Measurements from ENCODE around the gene CDSN.
"Not testable (repeated sequence)": the region's sequence is repeated elsewhere in the genome, so short reads cannot be mapped to it uniquely, and the experiment has no call there.

The CDSN gene

GRCh38 chr6:31120151-31120915 is at the start of gene CDSN:
Gene CDSN (minus strand): TSS chr6:31120446. CDS start chr6:31120419, 27 bp downstream.
- Histone ChIP-seq H3K9ac (ENCODE audit: low read depth in 1 of 2, low read length in 2 of 2) (no peak within 1 kb of the TSS), H3K4me3 (ENCODE audit: low read length in 2 of 2) (no peak within 1 kb of the TSS), H3K36me3 (ENCODE audit: control insufficient read depth in 2 of 2, insufficient read depth in 2 of 2, low read length in 2 of 2) (no peaks in the 10 kb centered on the region), H3K27ac (ENCODE audit: low read depth in 2 of 2, low read length in 2 of 2) (no peak within 1 kb of the TSS), H3K9me3 (ENCODE audit: control insufficient read depth in 2 of 2, low read length in 2 of 2) (no peaks in the 10 kb centered on the region), H3K4me1 (ENCODE audit: control insufficient read depth in 2 of 2, insufficient read depth in 2 of 2, low read length in 2 of 2) (peaks cover 1 to 8% of the 10 kb centered on the region in 2 donors), H3K27me3 (ENCODE audit: control insufficient read depth in 2 of 2, insufficient read depth in 2 of 2, low read length in 2 of 2) (peaks cover 0 to 3% of the 10 kb centered on the region in 2 donors)

GRCh38 chr6:31169123-31169857 is 49.0 kb upstream of the CDSN start:
- Histone ChIP-seq H3K9me3 (ENCODE audit: control insufficient read depth in 2 of 2, low read length in 2 of 2) (no peaks in the 10 kb centered on the region), H3K36me3 (ENCODE audit: control insufficient read depth in 2 of 2, insufficient read depth in 2 of 2, low read length in 2 of 2) (peaks cover 2 to 3% of the 10 kb centered on the region in 2 donors), H3K27me3 (ENCODE audit: control insufficient read depth in 2 of 2, insufficient read depth in 2 of 2, low read length in 2 of 2) (no peaks in the 10 kb centered on the region), H3K27ac (ENCODE audit: low read depth in 2 of 2, low read length in 2 of 2) (no peak overlapping the region), H3K4me3 (ENCODE audit: low read length in 2 of 2) (no peak overlapping the region), H3K4me1 (ENCODE audit: control insufficient read depth in 2 of 2, insufficient read depth in 2 of 2, low read length in 2 of 2) (no peaks in the 10 kb centered on the region), H3K9ac (ENCODE audit: low read depth in 1 of 2, low read length in 2 of 2) (no peak overlapping the region)

- Histone ChIP-seq H3K9ac (ENCODE audit: low read depth in 1 of 2, low read length in 2 of 2) (no peak overlapping the region), H3K27ac (ENCODE audit: low read depth in 2 of 2, low read length in 2 of 2) (no peak overlapping the region), H3K36me3 (ENCODE audit: control insufficient read depth in 2 of 2, insufficient read depth in 2 of 2, low read length in 2 of 2) (peaks cover 0 to 2% of the 10 kb centered on the region in 2 donors), H3K4me1 (ENCODE audit: control insufficient read depth in 2 of 2, insufficient read depth in 2 of 2, low read length in 2 of 2) (no peaks in the 10 kb centered on the region), H3K4me3 (ENCODE audit: low read length in 2 of 2) (no peak overlapping the region), H3K27me3 (ENCODE audit: control insufficient read depth in 2 of 2, insufficient read depth in 2 of 2, low read length in 2 of 2) (no peaks in the 10 kb centered on the region), H3K9me3 (ENCODE audit: control insufficient read depth in 2 of 2, low read length in 2 of 2) (no peaks in the 10 kb centered on the region)
Observed at GRCh38 chr6:31168606-31169005, 48.4 kb upstream of the CDSN start.

- H3K9me3 ChIP-seq (ENCODE audit: control insufficient read depth in 2 of 2, low read length in 2 of 2) = no peaks in the 10 kb centered on the region
- H3K4me3 ChIP-seq (ENCODE audit: low read length in 2 of 2) = no peak overlapping the region
- no peak overlapping the region for H3K27ac ChIP-seq (ENCODE audit: low read depth in 2 of 2, low read length in 2 of 2)
- no peak overlapping the region for H3K9ac ChIP-seq (ENCODE audit: low read depth in 1 of 2, low read length in 2 of 2)
- no peaks in the 10 kb centered on the region for H3K27me3 ChIP-seq (ENCODE audit: control insufficient read depth in 2 of 2, insufficient read depth in 2 of 2, low read length in 2 of 2)
- no peaks in the 10 kb centered on the region for H3K4me1 ChIP-seq (ENCODE audit: control insufficient read depth in 2 of 2, insufficient read depth in 2 of 2, low read length in 2 of 2)
- peaks cover 3 to 4% of the 10 kb centered on the region in 2 donors for H3K36me3 ChIP-seq (ENCODE audit: control insufficient read depth in 2 of 2, insufficient read depth in 2 of 2, low read length in 2 of 2)
Observed at GRCh38 chr6:31165986-31166385, 45.7 kb upstream of the CDSN start.

- not testable (repeated sequence) for H3K27ac ChIP-seq (ENCODE audit: low read depth in 2 of 2, low read length in 2 of 2); H3K27me3 ChIP-seq (ENCODE audit: control insufficient read depth in 2 of 2, insufficient read depth in 2 of 2, low read length in 2 of 2); H3K9ac ChIP-seq (ENCODE audit: low read depth in 1 of 2, low read length in 2 of 2); H3K4me3 ChIP-seq (ENCODE audit: low read length in 2 of 2); H3K4me1 ChIP-seq (ENCODE audit: control insufficient read depth in 2 of 2, insufficient read depth in 2 of 2, low read length in 2 of 2); H3K36me3 ChIP-seq (ENCODE audit: control insufficient read depth in 2 of 2, insufficient read depth in 2 of 2, low read length in 2 of 2); H3K9me3 ChIP-seq (ENCODE audit: control insufficient read depth in 2 of 2, low read length in 2 of 2)
Observed at GRCh38 chr6:31165064-31165832, 45.0 kb upstream of the CDSN start.

GRCh38 chr6:31164475-31165063 is 44.3 kb upstream of the CDSN start:
- not testable (repeated sequence) for H3K9ac ChIP-seq (ENCODE audit: low read depth in 1 of 2, low read length in 2 of 2); H3K36me3 ChIP-seq (ENCODE audit: control insufficient read depth in 2 of 2, insufficient read depth in 2 of 2, low read length in 2 of 2); H3K27ac ChIP-seq (ENCODE audit: low read depth in 2 of 2, low read length in 2 of 2); H3K9me3 ChIP-seq (ENCODE audit: control insufficient read depth in 2 of 2, low read length in 2 of 2); H3K4me3 ChIP-seq (ENCODE audit: low read length in 2 of 2); H3K4me1 ChIP-seq (ENCODE audit: control insufficient read depth in 2 of 2, insufficient read depth in 2 of 2, low read length in 2 of 2); H3K27me3 ChIP-seq (ENCODE audit: control insufficient read depth in 2 of 2, insufficient read depth in 2 of 2, low read length in 2 of 2)

GRCh38 chr6:31163922-31164321 is 43.7 kb upstream of the CDSN start:
- no peak overlapping the region for H3K9ac ChIP-seq (ENCODE audit: low read depth in 1 of 2, low read length in 2 of 2)
- H3K27ac ChIP-seq (ENCODE audit: low read depth in 2 of 2, low read length in 2 of 2) = no peak overlapping the region
- H3K36me3 ChIP-seq (ENCODE audit: control insufficient read depth in 2 of 2, insufficient read depth in 2 of 2, low read length in 2 of 2) = peaks cover 3 to 4% of the 10 kb centered on the region in 2 donors
- no peak overlapping the region for H3K4me3 ChIP-seq (ENCODE audit: low read length in 2 of 2)
- H3K27me3 ChIP-seq (ENCODE audit: control insufficient read depth in 2 of 2, insufficient read depth in 2 of 2, low read length in 2 of 2) = no peaks in the 10 kb centered on the region
- H3K9me3 ChIP-seq (ENCODE audit: control insufficient read depth in 2 of 2, low read length in 2 of 2) = no peaks in the 10 kb centered on the region
- peaks cover 7 to 9% of the 10 kb centered on the region in 2 donors for H3K4me1 ChIP-seq (ENCODE audit: control insufficient read depth in 2 of 2, insufficient read depth in 2 of 2, low read length in 2 of 2)

- Histone ChIP-seq H3K9ac (ENCODE audit: low read depth in 1 of 2, low read length in 2 of 2) (no peak overlapping the region), H3K36me3 (ENCODE audit: control insufficient read depth in 2 of 2, insufficient read depth in 2 of 2, low read length in 2 of 2) (peaks cover 3 to 4% of the 10 kb centered on the region in 2 donors), H3K27me3 (ENCODE audit: control insufficient read depth in 2 of 2, insufficient read depth in 2 of 2, low read length in 2 of 2) (no peaks in the 10 kb centered on the region), H3K27ac (ENCODE audit: low read depth in 2 of 2, low read length in 2 of 2) (no peak overlapping the region), H3K4me1 (ENCODE audit: control insufficient read depth in 2 of 2, insufficient read depth in 2 of 2, low read length in 2 of 2) (peaks cover 11 to 12% of the 10 kb centered on the region in 2 donors), H3K9me3 (ENCODE audit: control insufficient read depth in 2 of 2, low read length in 2 of 2) (no peaks in the 10 kb centered on the region), H3K4me3 (ENCODE audit: low read length in 2 of 2) (no peak overlapping the region)
Observed at GRCh38 chr6:31162463-31163165, 42.4 kb upstream of the CDSN start.

- no peaks in the 10 kb centered on the region for H3K27me3 ChIP-seq (ENCODE audit: control insufficient read depth in 2 of 2, insufficient read depth in 2 of 2, low read length in 2 of 2)
- H3K4me3 ChIP-seq (ENCODE audit: low read length in 2 of 2) = no peak overlapping the region
- no peak overlapping the region for H3K9ac ChIP-seq (ENCODE audit: low read depth in 1 of 2, low read length in 2 of 2)
- no peak overlapping the region for H3K27ac ChIP-seq (ENCODE audit: low read depth in 2 of 2, low read length in 2 of 2)
- H3K9me3 ChIP-seq (ENCODE audit: control insufficient read depth in 2 of 2, low read length in 2 of 2) = no peaks in the 10 kb centered on the region
- H3K4me1 ChIP-seq (ENCODE audit: control insufficient read depth in 2 of 2, insufficient read depth in 2 of 2, low read length in 2 of 2) = peaks cover 14 to 18% of the 10 kb centered on the region in 2 donors
- H3K36me3 ChIP-seq (ENCODE audit: control insufficient read depth in 2 of 2, insufficient read depth in 2 of 2, low read length in 2 of 2) = peaks cover 3 to 4% of the 10 kb centered on the region in 2 donors
Observed at GRCh38 chr6:31161216-31162126, 41.2 kb upstream of the CDSN start.
